Glomerular endothelial cell (primary cell): Measurements from ENCODE around the gene PAK1. TPM values are rescaled to one million over a fixed set of nuclear protein-coding genes. Genes with fewer than 3 reads are reported as not detected.
"Not testable (repeated sequence)": the region's sequence is repeated elsewhere in the genome, so short reads cannot be mapped to it uniquely, and the experiment has no call there.

ENCODE experiments used
- DNase-seq: peaks from one replicate; pipeline ENCODE4 v3.0.0-alpha.2; 2011; ENCODE audit warnings: low read depth, low spot score; ENCODE audit errors: extremely low read depth
- total RNA-seq: library from RNA; depleted of rRNA; stranded (reverse); fragments of >200 nt; gene quantifications from 2 replicates; pipeline ENCODE4 v1.2.3, GENCODE V29; 2015

Gene PAK1
- total RNA-seq, 1 donor from 2014 or later = 13.1 TPM

- DNase-seq = no peak
These were observed 161.8 kb downstream of the PAK1 start for GRCh38 chr11:77312107-77312506.

DNA sequence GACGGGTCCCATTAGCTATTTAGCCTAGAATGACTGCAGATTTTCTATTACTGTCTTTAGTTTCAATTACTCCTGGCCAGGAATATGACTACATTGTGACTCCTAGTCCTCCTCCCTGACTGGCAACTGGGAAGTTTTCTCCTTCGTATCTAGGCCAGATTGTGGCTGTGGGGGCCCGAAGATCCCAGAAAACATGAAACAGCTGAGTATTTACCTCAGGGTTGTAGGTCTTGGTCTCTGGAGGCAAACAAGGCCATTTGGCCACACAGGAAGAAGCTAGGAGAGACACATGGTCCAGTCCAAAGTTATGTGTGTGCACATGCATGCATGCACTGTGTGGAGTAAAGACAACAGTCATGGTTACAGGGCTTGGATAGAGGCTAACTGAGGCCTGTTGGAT, 162.2 kb downstream of the PAK1 start:
- no peak for DNase-seq

- DNase-seq = no peak
These were observed 163.2 kb downstream of the PAK1 start for GRCh38 chr11:77310721-77311120.

- DNase-seq = no peak
These were observed 164.4 kb downstream of the PAK1 start for GRCh38 chr11:77309401-77310085.

DNA sequence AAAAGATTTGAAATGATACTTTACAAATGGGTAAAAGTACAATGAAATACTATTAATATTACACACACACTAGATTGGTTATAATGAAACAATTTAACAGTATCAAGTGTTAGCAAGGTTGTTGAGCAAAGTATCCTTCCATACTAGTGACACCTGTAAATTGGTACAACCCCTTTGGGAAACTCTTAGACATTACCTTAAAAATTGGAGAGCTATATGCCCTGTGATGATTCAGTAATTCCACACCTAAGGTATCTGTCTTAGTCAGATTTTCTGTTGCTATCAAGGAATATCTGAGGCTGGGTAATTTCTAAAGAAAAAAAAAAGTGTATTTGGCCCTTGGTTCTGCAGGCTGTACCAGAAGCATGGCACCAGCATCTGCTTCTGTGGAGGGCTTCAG, 165.1 kb downstream of the PAK1 start:
- DNase-seq = no peak

GRCh38 chr11:77303328-77303727, 170.6 kb downstream of the PAK1 start:
- no peak for DNase-seq

DNA sequence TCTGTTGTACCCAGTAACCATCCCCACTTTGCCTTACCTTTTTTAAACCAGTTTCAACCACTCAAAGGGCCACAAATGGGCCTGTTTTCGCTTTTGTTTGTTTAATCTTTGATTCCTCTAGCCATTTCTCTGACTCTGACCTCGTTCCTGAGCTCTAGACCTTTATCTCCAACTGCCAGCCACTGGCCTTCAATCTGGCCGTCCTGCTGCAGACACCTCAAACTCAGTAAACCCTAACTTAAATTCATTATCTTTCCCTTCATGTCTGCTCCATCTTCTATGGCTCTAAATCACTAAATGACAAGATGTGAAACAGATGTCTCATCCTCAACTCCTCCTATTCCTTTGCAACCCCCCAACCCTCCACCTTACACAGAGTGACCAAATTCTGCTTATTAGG, 171.1 kb downstream of the PAK1 start:
- DNase-seq = no peak

DNA sequence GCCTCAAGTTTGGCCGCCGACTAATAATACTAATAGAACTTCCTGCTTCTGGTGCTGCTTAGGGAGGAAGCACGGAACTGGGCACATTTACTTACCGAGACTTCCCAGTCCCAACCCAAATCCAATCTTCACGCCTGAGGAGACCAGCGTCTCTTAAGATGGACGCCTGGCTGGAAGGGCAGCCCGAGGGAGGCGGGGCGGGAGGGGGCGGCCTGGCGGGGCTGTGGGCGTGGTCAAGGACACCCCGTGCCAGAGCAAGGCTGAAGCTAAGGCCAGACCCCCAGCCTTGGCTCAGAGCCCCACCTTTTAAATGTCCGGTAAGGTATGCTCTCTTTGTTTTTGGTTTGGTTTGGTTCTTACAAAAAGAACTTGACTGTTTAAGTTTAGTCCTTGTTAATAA, 172.4 kb downstream of the PAK1 start, which contains the start of gene GDPD4:
Gene GDPD4 (minus strand): TSS at position 177 of the 400 bp plus-strand sequence. CDS start 16,549 bp downstream, outside the sequence.
- DNase-seq = no peak

- no peak for DNase-seq
These were observed 173.2 kb downstream of the PAK1 start for GRCh38 chr11:77300695-77301094.

GRCh38 chr11:77300028-77300427, 173.9 kb downstream of the PAK1 start:
- DNase-seq = not testable (repeated sequence)

DNA sequence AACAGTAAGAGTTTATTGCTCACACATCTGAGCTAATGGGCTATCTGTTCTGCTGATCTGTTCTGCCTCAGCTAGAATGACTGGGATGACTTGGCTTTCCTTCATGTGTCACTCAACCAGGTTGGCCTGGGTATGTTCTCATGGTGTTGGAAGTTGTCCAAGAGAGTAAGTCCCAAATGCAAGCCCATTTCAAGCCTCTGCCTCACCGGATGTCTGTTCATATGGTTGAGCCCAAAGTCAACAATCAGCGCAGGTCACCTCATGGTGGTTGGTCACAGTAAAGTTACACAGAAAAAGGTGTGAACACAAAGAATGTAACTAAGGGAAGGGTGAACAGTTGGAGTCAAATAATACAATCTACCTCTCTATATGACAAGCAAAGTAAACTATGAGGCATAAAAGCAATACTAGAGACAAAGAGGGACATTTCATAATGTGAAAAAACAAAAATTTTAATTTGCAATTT, 174.3 kb downstream of the PAK1 start:
- DNase-seq = no peak

DNA sequence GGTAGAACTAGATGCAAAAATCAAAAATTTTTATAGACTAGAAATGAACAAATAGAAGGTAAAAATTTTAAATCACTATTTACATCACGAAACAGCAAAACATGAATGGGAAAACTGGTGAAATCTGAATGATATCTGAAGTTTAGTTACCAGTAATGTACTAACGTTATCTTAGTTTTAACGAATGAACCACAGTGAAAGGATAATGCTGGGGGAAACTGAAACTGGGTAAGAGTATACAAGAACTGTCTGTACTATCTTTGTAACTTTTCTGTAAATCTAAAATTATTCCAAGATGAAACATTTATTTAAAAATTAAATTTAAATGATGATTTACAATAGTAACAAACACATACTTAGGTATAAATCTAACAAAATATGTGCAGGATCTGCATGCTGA, 179.9 kb downstream of the PAK1 start:
- DNase-seq = no peak

DNA sequence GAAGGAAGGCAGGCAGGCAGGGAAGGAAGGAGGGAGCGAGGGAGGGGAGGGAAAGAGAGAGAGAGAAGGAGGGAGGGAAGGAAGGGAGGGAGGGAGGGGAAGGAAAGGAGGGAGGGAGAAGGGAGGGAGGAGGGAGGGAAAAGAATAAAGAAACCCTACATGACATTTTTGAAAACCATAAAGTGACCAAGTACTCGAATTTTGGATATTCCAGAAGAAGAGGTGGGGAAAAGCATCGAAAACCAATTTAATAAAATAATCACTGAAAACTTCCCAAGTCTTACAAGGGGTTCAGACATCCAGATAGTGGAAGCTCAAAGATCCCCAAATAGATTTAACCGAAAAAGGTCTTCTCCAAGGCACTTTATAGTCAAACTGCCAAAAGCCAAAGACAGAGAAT, 184.2 kb downstream of the PAK1 start:
- DNase-seq = no peak

GRCh38 chr11:77287615-77288273, 186.2 kb downstream of the PAK1 start:
- no peak for DNase-seq

DNA sequence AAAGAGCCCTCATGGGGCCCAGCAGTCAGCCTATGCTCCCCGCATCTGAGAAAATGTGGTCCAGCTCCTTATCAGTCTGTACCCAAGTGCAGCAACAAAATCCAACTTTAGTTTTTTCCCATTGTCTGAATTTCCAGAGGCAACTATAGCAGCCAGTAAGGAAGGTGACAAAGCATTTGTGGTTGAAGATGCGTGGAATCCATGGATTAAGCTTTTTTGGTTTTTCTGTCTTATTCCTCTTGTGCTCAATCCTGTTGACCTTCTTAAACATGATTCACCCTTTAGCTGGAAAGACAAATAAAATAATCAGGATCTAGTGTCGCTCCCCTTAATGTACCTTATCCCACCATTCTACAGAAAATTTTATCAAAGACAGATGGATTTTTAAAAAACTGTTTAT, 186.8 kb downstream of the PAK1 start:
- DNase-seq = no peak

DNA sequence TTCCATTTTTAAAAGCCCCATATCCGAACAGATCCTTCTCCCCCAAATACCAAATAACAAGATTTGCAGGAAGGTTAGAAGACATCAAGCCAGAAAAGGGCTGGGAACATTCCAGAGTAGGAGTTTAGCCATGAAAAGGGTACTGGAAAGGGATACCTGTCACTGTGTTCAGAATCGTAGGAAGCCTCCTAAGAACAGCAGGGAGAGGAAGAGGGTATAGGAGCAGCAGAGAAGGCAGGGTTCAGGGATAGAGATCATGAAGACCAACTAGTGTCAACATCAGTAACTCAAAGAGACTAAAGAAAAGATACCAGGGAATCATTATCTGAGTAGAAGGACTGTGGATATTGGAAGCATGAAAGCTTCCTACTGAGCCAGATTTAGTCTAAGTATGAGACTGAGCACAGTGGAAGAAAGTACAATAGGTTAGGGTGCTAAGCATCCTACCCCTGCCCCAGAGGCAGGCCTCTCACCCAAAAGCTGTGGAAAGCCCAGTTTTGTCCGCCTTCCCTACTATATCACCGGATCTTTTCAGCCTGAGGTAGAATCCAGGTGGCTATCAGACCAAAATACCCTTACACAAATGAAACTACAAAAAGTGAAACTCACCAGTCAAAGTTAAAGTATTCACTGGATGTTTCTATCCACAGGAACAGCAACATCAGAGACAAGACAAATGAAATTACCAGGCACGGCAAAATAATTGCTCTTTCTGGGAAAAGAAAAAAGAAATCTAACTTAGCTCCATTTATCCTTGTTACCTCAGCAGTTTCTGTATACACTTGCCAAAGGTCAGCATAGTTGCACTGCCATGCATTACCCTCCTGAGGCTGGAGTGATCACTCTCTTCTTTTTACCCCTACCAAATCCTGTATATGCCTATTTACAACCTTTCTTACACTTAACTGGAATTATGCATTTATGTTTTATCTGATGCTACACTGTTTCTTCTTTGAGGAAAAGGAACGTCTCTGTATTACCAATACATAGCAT, 189.1 kb downstream of the PAK1 start:
- DNase-seq = no peak

DNA sequence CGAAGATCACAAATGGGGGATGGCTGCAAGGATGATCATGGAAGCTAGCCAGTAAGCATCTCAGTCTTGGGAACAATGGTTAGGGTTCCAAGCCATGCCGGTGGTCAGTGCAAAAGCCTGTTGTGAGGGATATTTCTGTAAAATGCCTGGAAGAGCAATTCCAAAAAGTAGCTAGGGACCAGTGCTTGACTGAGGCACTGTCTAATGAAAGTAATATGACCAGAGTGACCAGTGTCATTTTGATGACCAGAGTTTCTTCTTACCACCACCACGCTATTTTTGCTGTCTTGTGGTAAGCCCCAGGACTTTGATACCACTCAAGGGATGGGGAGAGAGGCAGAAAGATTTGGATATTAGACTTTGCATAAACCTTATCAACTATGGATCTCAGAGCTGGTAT, 190.8 kb downstream of the PAK1 start:
- DNase-seq = no peak

DNA sequence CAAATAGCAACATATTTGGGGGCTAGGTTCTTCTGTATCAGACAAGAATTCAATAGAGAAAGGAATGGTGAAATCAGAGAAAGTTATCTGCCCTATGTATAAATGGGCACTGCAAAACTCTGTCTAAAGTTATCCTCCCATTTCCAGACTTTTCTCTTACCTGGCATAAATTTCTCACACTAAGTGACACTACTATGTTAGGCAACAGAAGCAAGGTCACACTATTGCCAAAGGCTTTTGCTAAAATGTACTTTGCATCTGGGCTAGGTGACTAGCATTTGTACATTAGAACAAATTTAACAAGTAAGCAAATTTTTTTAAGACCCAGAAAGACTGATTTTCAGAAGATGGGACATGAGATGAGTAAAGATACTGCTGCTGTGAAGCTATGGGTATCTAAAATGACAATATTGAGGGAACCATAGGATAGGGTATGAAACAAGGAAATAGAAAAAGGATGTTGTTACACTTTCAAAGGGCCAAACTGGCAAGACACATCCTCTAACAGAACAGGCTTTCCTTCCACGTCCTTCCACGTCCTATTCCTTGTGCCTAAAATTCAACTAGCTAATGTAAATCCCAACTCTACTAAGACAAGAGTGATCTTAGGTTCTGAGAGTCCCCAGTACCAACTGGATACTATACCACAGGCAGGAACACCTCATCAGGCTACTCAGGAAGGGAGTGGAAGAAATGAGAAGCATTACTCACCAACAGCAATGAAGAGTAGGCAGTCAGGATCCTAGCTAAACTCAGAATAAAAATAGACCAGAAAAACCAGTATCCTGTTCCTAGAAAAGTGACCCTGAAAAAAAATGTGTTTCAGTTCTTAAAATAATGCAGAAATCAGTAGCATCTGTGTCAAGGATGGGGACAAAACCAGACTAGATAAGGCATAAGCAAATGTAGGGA, 195.0 kb downstream of the PAK1 start:
- DNase-seq = no peak

DNA sequence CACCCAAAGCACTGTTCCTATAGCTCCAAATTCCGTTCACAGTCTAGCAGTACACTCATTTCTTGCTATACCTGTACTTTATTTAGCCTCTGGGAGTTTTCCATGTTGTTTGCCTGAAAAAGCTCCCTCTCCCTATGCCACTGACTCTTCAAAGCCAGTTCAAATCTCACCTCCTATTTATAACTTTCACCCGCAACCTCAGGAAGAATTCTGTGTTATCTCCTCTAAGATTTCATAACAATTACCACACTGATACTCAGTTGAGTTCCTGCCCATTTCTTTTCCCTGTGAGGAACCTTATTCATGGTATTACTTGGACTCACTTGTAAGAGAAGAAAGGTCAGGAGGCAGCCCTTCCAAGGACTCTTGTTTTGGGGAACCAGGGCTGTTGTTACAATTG, 197.6 kb downstream of the PAK1 start:
- DNase-seq = no peak
